Measurements from ENCODE around the gene CCNI2.

CCNI2 gene

GRCh38 chr5:132750471-132751230, 3.4 kb downstream of the CCNI2 start:
- DNase-seq (ENCODE audit: low read depth) = no peak

- no peak for DNase-seq (ENCODE audit: low read depth)
Observed at GRCh38 chr5:132751444-132751843, 4.2 kb downstream of the CCNI2 start.

DNA sequence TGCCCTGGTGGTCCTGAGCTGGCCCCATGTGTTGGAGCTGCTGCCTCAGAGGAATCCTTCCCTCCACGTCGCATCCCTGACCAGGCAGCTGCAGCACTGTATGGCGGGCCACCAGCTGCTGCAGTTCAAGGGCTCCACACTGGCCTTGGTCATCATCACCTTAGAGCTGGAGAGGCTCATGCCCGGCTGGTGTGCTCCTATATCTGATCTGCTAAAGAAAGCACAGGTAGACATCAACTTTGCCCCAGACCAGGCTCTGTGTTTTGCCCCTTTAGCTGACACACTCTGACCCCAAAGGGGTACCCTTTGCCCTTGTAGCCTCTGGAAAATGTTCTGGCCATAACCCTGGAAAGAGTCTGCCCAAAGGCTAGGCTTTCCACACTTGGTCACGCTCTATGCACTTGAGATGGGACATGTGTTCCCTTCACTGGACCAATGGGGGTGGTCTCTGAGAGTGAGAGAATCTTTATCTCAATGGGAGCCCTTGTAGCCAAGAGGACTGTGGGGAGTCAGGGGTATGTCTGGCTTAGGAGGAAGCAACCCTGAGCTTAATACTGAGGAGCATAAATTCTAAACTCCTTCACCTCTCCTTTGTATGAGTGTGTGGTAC, 4.8 kb downstream of the CCNI2 start:
- DNase-seq (ENCODE audit: low read depth) = no peak

DNA sequence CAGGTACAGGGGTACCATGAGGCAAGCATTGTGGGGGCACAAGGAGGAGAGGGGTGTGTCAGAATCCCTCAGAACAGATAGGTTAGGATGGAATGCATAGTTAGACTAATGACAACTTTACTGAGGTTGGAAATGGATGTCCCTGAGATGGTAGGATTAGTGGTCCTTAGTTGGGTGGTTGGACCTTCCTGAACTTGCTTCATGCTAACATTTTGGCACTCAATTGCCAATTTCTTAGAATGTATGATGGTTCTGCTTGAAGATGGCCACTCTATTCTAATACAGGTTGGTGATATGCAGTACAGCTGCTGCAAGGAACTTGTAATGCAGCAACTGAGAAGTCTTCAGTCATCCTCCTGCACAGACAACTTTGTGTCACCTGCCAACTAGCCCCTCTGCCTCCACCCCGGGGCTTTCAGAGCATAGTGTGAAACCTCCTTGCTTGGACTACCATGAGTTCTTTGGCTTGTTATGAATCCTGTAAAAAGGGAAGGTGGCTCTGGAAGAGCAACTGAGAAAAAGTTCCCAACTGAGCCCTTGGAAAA, 5.4 kb downstream of the CCNI2 start:
- no peak for DNase-seq (ENCODE audit: low read depth)

DNA sequence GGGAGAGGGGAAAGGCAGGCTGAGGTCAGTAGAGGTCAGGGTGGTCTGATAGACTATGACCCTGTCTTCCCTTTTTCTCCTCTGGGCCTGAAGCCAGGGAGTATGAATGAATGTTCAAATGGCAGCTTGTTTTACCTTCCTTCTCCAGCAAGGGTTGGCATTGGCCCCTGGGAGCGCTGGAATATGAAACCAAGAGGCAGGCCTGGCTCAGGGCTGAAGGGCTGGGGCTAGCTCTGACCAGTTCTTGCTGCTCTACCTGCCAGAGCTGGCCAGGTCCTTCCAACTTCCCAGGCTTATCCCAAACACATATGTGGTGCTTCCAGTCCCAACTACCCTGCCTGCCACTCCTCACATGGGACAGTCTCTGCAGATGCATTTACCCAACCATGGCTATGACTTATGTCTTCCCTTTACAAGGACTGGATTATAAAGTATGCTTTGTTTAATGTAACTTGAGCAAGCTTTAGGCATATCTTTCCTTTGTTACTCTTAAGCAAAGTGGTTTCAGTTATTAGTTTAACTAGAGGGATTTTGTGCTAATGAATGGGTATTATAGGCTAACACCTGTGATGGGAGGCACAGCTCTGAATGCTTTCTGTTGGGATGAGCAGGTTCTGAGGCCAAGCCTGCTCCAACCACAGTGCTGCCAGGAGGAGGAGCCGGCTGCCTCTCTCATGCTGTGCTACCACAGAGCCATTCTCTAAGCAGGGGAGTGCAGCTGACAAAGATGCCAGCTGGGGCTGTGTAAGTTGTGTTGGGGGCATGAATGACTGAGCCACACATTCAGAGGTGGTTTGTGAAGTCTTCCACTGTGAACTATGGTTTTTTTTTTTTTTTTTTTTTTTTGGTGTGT, 6.1 kb downstream of the CCNI2 start:
- no peak for DNase-seq (ENCODE audit: low read depth)

GRCh38 chr5:132754111-132754510, 6.9 kb downstream of the CCNI2 start:
- DNase-seq (ENCODE audit: low read depth) = no peak

DNA sequence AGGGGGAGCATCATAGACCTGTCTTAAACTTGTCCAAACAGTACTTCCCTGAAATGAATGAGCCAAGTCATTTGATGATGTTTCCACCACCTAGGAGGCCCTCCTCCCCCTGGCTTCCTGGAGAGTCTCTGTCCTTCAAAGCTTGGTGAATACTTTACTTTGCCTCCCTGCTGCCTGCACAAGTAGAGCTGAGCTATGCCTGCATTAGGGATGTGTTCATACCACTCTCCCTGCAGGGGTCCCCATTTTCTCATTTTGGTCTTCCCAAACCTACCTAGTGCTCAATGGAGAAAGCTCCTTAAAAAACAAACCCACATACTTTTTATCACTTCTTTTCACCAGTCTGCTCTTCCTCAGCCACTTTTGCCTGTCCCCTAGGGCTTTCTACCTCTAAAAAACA, 7.7 kb downstream of the CCNI2 start:
- no peak for DNase-seq (ENCODE audit: low read depth)

GRCh38 chr5:132756542-132756941, 9.3 kb downstream of the CCNI2 start:
- no peak for DNase-seq (ENCODE audit: low read depth)

DNA sequence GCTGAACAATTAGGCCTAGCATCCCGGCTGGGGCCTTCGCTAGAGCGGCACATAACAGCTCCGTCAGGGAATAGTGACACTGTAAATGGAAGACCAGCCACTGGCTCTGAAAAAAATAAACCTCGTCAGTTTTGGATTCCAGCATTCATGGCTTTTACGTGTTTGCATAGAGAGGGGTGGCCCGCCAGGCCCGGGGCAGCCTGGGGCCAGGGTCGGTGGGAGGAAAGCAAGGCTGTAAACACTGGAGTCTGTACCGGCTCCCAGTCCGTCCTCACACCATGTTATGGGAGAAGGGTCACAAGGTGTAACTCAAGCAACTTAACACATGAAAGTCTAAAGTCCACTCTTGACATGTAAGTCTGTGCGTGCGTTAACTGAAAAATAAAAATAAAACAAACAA, 11.2 kb downstream of the CCNI2 start:
- DNase-seq (ENCODE audit: low read depth) = no peak

- DNase-seq (ENCODE audit: low read depth) = no peak
Observed at GRCh38 chr5:132759114-132760048, 12.2 kb downstream of the CCNI2 start.

- DNase-seq (ENCODE audit: low read depth) = no peak
Observed at GRCh38 chr5:132760049-132760420, 12.8 kb downstream of the CCNI2 start.

GRCh38 chr5:132760601-132761317, 13.5 kb downstream of the CCNI2 start:
- DNase-seq (ENCODE audit: low read depth) = no peak

DNA sequence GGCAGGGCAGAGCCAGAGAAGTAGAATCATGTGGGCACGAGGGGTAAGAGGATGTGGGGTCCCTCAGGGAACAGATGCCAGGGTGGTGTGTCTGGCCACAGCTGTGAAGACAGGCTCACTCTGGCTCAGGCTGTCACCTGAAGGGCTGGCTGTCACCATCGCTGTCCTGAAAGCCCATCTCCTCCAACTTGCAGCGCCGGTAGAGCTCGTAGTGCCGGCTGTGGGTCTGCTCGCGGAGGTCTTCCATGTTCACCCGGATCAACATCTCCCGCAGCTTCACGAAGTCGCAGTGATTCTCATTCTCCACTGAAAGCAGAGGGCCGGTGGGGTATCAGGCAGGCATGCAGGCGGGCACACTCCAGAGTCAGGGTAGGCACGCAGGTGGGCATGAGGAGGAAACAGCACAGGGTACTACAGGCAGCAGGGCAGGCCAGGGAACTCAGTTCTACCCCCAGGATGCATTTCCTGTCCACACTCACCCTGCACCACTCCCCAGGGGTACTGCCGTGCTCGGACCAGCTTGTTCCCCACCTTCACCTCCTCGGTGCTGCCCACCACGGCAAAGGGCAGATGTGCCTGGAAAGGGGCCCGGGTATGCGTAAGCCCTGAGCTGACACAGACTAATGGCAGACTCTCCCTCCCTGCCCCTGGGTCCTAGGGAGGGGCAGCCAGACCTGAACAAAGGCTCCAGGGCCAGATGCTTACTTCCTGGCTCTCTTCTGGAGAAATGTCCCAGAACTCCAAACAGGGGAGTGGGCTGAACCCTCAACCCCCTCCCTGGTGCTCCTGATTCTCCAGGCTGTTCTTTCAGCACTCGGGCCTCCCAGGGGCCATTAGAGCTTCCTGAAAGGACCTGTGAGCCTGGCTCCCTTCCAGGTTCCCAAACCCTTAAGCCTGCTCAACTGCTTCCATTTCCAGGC, 14.4 kb downstream of the CCNI2 start:
- DNase-seq (ENCODE audit: low read depth) = no peak

GRCh38 chr5:132762246-132763000, 15.2 kb downstream of the CCNI2 start:
- DNase-seq (ENCODE audit: low read depth) = no peak

GRCh38 chr5:132763181-132764036, 16.2 kb downstream of the CCNI2 start:
- no peak for DNase-seq (ENCODE audit: low read depth)

- DNase-seq (ENCODE audit: low read depth) = no peak
Observed at GRCh38 chr5:132764051-132764450, 16.8 kb downstream of the CCNI2 start.

DNA sequence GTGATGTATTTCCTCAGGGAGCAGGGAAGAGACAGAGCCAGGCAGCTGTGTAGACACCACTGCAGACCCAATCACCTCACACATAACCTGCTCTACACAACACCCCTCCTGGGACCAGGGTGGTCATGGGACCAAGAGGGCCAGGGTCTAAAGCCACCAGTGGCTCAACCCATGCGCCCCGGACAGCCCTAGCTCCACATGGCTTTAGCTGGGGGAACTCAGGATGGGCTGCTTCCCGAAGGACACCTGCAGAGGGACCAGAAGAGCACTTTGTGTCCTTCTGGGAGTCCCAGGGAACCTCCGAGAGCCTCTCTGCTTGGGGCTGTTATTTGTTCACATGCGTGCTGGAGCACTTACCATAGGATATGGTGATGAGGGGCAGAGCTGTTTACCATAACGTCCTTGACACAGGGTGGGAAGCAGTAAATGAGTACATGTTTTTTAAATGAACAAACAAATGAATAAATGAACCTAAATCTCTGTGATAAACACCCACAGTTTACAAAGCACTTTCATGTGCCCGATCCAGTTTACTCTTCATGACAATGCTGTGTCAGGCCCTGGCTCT, 17.5 kb downstream of the CCNI2 start:
- no peak for DNase-seq (ENCODE audit: low read depth)
